Measurements from ENCODE around the gene ITGB1BP1. TPM values are rescaled to one million over a fixed set of nuclear protein-coding genes. Genes with fewer than 3 reads are reported as not detected.
A peak's percentile ranks its signal among the peaks of the same experiment; 100 is the strongest.

The ITGB1BP1 gene
- total and polyA plus RNA-seq, 2 of the 13 experiments (the other 11 are each of a cell fraction or from before 2014, with no cell fraction given), result 106 to 108 TPM

- TF ChIP-seq MXD1 (CRISPR knock-in tag; IDR thresholded peaks at IDR 0.05) (peak; percentile 86), E2F1 (CRISPR knock-in tag; IDR thresholded peaks at IDR 0.05) (peak; percentile 93), ELF1 (CRISPR knock-in tag; IDR thresholded peaks at IDR 0.05) (peak; percentile 90), AGO1 (IDR thresholded peaks at IDR 0.05; ENCODE audit: low read depth, low read length, poor library complexity, severe bottlenecking) (no peak), TCF7L2 (IDR thresholded peaks at IDR 0.05; ENCODE audit: low read depth, low read length) (no peak), ONECUT2 (CRISPR knock-in tag; IDR thresholded peaks at IDR 0.05) (no peak), MAZ (IDR thresholded peaks at IDR 0.05; ENCODE audit: borderline replicate concordance, low read depth, low read length) (peak; percentile 18; the same call in 1 of the 2 replicates), MAZ (CRISPR knock-in tag; IDR thresholded peaks at IDR 0.05; ENCODE audit: low read depth) (peak; percentile 96), ZNF225 (CRISPR knock-in tag; IDR thresholded peaks at IDR 0.05) (peak; percentile 85; the same call in 1 of the 2 replicates), HOXA7 (CRISPR knock-in tag; IDR thresholded peaks at IDR 0.05) (peak; percentile 52; the same call in 1 of the 2 replicates), ZNF597 (CRISPR knock-in tag; IDR thresholded peaks at IDR 0.05) (no peak), ZNF839 (CRISPR knock-in tag; IDR thresholded peaks at IDR 0.05; ENCODE audit: borderline replicate concordance) (peak; percentile 80; the same call in 1 of the 2 replicates), KAT8 (CRISPR knock-in tag; IDR thresholded peaks at IDR 0.05) (peak; percentile 93), ZNF746 (CRISPR knock-in tag; IDR thresholded peaks at IDR 0.05) (0 out of 2 replicates have a peak, but pooled peaks have one; percentile 13), KDM6A (CRISPR knock-in tag; IDR thresholded peaks at IDR 0.05; ENCODE audit: low read depth) (no peak), ZNF430 (CRISPR knock-in tag; IDR thresholded peaks at IDR 0.05) (peak; percentile 88), ZSCAN29 (CRISPR knock-in tag; conservative IDR thresholded peaks at IDR 0.05) (peak; percentile 93), ZNF10 (CRISPR knock-in tag; IDR thresholded peaks at IDR 0.05; ENCODE audit: borderline replicate concordance, low read depth) (no peak), HOXA9 (CRISPR knock-in tag; IDR thresholded peaks at IDR 0.05; ENCODE audit: borderline replicate concordance) (peak; percentile 61; the same call in 1 of the 2 replicates), HNF4G (IDR thresholded peaks at IDR 0.05; ENCODE audit: borderline replicate concordance, low read depth, low read length) (peak; percentile 30; the same call in 1 of the 2 replicates), HNF4G (CRISPR knock-in tag; IDR thresholded peaks at IDR 0.05; ENCODE audit: borderline replicate concordance, low read depth) (no peak), HHEX (CRISPR knock-in tag; IDR thresholded peaks at IDR 0.05) (0 out of 2 replicates have a peak, but pooled peaks have one; percentile 6), ZNF547 (CRISPR knock-in tag; IDR thresholded peaks at IDR 0.05) (peak; percentile 96)
- TF ChIP-seq, protein P1, sequence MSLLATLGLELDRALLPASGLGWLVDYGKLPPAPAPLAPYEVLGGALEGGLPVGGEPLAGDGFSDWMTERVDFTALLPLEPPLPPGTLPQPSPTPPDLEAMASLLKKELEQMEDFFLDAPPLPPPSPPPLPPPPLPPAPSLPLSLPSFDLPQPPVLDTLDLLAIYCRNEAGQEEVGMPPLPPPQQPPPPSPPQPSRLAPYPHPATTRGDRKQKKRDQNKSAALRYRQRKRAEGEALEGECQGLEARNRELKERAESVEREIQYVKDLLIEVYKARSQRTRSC (CRISPR knock-in tag; IDR thresholded peaks at IDR 0.05; ENCODE audit: low read depth), result no peak; the same call in 1 of the 2 replicates
- TF ChIP-seq, protein P2, sequence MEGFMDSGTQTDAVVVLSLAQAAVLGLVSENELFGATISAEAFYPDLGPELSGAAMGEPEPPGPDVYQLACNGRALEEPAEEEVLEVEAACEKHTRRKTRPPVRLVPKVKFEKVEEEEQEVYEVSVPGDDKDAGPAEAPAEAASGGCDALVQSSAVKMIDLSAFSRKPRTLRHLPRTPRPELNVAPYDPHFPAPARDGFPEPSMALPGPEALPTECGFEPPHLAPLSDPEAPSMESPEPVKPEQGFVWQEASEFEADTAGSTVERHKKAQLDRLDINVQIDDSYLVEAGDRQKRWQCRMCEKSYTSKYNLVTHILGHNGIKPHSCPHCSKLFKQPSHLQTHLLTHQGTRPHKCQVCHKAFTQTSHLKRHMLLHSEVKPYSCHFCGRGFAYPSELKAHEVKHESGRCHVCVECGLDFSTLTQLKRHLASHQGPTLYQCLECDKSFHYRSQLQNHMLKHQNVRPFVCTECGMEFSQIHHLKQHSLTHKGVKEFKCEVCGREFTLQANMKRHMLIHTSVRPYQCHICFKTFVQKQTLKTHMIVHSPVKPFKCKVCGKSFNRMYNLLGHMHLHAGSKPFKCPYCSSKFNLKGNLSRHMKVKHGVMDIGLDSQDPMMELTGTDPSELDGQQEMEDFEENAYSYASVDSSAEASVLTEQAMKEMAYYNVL (CRISPR knock-in tag; IDR thresholded peaks at IDR 0.05; ENCODE audit: borderline replicate concordance), result no peak; the same call in 1 of the 2 replicates
Measured at GRCh38 chr2:9423100-9423921, at the start of gene ITGB1BP1, which contains the start of gene CPSF3 (continued).

All from HepG2 (cell line).